Nephron (organoid): ENCODE results near the gene TLCD3B.

Source experiments
- H3K27ac Mint-ChIP-seq, 3 experiments: 2 replicates each; pipeline ENCODE4 v1.8.0; 2020; ENCODE audit warnings: mixed read lengths in 3 of 3, mild to moderate bottlenecking in 2 of 3, moderate library complexity in 1 of 3
- H3K27me3 Mint-ChIP-seq: 2 replicates; pipeline ENCODE4 v1.8.0; 2021; ENCODE audit warnings: low read depth, mild to moderate bottlenecking, moderate library complexity, mixed read lengths
- H3K36me3 Mint-ChIP-seq: 2 replicates; pipeline ENCODE4 v1.8.0; 2020; ENCODE audit warnings: low read depth, mixed read lengths
- H3K4me1 Mint-ChIP-seq: 2 replicates; pipeline ENCODE4 v1.8.0; 2020; ENCODE audit warnings: mixed read lengths
- H3K4me3 Mint-ChIP-seq, 3 experiments: 2 replicates each; pipeline ENCODE4 v1.8.0; 2020; ENCODE audit warnings: mild to moderate bottlenecking in 3 of 3, mixed read lengths in 3 of 3, moderate library complexity in 2 of 3
- H3K9me3 Mint-ChIP-seq: 2 replicates; pipeline ENCODE4 v1.8.0; 2020; ENCODE audit warnings: mixed read lengths
- CTCF ChIP-seq, 3 experiments: fragments of 200-600 bp; sonication (generic); IDR thresholded peaks; one replicate each; pipeline ENCODE4 v1.5.0; 2021; ENCODE audit warnings: antibody characterized with exemption in 3 of 3; ENCODE audit not compliant: unreplicated experiment in 3 of 3

Gene TLCD3B

GRCh38 chr16:30063893-30064728 is 33.0 kb upstream of the TLCD3B start:
- no peaks in the 10 kb centered on the region for H3K9me3 Mint-ChIP-seq
- no peaks in the 10 kb centered on the region for H3K27me3 Mint-ChIP-seq
- TF ChIP-seq CTCF (IDR thresholded peaks at IDR 0.05; ENCODE audit: unreplicated experiment in 3 of 3), result no peak
- peak overlapping the region; percentile 98 to 100 (median 99) for H3K27ac Mint-ChIP-seq
- peak overlapping the region; percentile 96 to 97 (median 97) for H3K4me3 Mint-ChIP-seq
- H3K4me1 Mint-ChIP-seq, result peaks cover 41% of the 10 kb centered on the region
- peaks cover 21% of the 10 kb centered on the region for H3K36me3 Mint-ChIP-seq

- H3K9me3 Mint-ChIP-seq, result no peaks in the 10 kb centered on the region
- H3K27ac Mint-ChIP-seq, result peak overlapping the region; percentile 98 to 100 (median 99)
- H3K36me3 Mint-ChIP-seq, result peaks cover 18% of the 10 kb centered on the region
- H3K4me3 Mint-ChIP-seq, result peak overlapping the region; percentile 96 to 97 (median 97)
- peaks cover 38% of the 10 kb centered on the region for H3K4me1 Mint-ChIP-seq
- TF ChIP-seq CTCF (IDR thresholded peaks at IDR 0.05; ENCODE audit: unreplicated experiment in 3 of 3), result no peak
- no peaks in the 10 kb centered on the region for H3K27me3 Mint-ChIP-seq
Measured at GRCh38 chr16:30063278-30063892, 32.3 kb upstream of the TLCD3B start.

GRCh38 chr16:30060836-30061554 is 29.9 kb upstream of the TLCD3B start:
- Mint-ChIP-seq H3K4me1 (peaks cover 37% of the 10 kb centered on the region), H3K27me3 (no peaks in the 10 kb centered on the region), H3K4me3 (peak overlapping the region; percentile 13 to 59 (median 27)), H3K36me3 (peaks cover 4% of the 10 kb centered on the region), H3K9me3 (no peaks in the 10 kb centered on the region), H3K27ac (peak overlapping the region; percentile 57 to 90 (median 82))
- no peak for TF ChIP-seq CTCF (IDR thresholded peaks at IDR 0.05; ENCODE audit: unreplicated experiment in 3 of 3)

GRCh38 chr16:30060346-30060745 is 29.3 kb upstream of the TLCD3B start:
- no peaks in the 10 kb centered on the region for H3K9me3 Mint-ChIP-seq

GRCh38 chr16:30054959-30055553 is 24.0 kb upstream of the TLCD3B start:
- peak in 2 of 3 experiments; percentile 25 to 38 for TF ChIP-seq CTCF (IDR thresholded peaks at IDR 0.05; ENCODE audit: unreplicated experiment in 3 of 3)
- Mint-ChIP-seq H3K4me1 (peaks cover 43% of the 10 kb centered on the region), H3K36me3 (peaks cover 4% of the 10 kb centered on the region), H3K4me3 (peak overlapping the region; percentile 81 to 87 (median 84)), H3K9me3 (no peaks in the 10 kb centered on the region), H3K27ac (peak overlapping the region in 2 of 3 experiments; percentile 31 to 49), H3K27me3 (no peaks in the 10 kb centered on the region)

More at GRCh38 chr16:30060346-30060745, 29.3 kb upstream of the TLCD3B start:
- peaks cover 4% of the 10 kb centered on the region for H3K36me3 Mint-ChIP-seq
- peaks cover 37% of the 10 kb centered on the region for H3K4me1 Mint-ChIP-seq
- H3K27me3 Mint-ChIP-seq, result no peaks in the 10 kb centered on the region
- H3K4me3 Mint-ChIP-seq, result peak overlapping the region; percentile 13 to 59 (median 27)
- H3K27ac Mint-ChIP-seq, result peak overlapping the region; percentile 57 to 90 (median 82)
- TF ChIP-seq CTCF (IDR thresholded peaks at IDR 0.05; ENCODE audit: unreplicated experiment in 3 of 3), result no peak
